ENCODE measurements around the gene ACOX2. TPM values are rescaled to one million over a fixed set of nuclear protein-coding genes. Genes with fewer than 3 reads are reported as not detected.
A peak's percentile ranks its signal among the peaks of the same experiment; 100 is the strongest.

Gene ACOX2
- polyA plus RNA-seq, 4 donors, result 34.9 to 45.1 (median 39.9) TPM

DNA sequence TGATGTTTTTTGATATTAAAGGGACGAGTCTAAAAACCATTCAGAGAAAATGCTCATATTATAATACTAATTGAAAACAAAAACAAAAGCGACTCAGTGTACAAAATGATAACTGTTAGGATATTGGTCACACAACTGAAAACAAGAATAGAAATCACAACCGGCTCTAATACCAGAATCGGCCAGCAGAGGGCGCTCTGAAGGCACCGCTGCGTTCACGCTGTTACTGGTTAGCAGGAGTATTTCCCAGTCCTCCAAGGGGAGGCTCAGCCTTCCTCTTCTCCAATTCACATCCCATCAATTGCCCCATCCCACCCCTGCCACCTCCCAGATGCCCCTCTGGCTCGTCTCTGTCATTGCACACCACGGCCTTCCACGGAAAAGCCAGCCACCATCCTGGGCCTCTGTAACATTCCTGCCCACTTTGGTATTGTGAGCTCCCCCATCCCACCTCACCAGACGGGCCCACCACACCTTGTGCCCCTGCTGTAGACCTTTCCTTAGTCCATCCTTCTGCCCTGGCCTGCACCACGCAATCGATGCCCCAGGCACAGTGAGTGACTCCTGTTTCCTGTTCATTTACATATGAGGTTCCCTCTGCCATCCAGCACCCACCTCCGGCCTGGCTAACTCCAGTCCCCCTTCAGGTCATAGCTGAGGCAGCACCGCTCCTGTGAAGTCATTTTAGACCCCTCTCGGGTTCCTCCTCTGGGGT is 31.7 kb upstream of the ACOX2 start:
- DNase-seq (ENCODE audit: low read depth in 4 of 4, low spot score in 2 of 4), result peak in 1 of 4 donors; percentile 68

- no peak for DNase-seq (ENCODE audit: low read depth in 4 of 4, low spot score in 2 of 4)
Observed at GRCh38 chr3:58567251-58567515, 30.2 kb upstream of the ACOX2 start.

DNA sequence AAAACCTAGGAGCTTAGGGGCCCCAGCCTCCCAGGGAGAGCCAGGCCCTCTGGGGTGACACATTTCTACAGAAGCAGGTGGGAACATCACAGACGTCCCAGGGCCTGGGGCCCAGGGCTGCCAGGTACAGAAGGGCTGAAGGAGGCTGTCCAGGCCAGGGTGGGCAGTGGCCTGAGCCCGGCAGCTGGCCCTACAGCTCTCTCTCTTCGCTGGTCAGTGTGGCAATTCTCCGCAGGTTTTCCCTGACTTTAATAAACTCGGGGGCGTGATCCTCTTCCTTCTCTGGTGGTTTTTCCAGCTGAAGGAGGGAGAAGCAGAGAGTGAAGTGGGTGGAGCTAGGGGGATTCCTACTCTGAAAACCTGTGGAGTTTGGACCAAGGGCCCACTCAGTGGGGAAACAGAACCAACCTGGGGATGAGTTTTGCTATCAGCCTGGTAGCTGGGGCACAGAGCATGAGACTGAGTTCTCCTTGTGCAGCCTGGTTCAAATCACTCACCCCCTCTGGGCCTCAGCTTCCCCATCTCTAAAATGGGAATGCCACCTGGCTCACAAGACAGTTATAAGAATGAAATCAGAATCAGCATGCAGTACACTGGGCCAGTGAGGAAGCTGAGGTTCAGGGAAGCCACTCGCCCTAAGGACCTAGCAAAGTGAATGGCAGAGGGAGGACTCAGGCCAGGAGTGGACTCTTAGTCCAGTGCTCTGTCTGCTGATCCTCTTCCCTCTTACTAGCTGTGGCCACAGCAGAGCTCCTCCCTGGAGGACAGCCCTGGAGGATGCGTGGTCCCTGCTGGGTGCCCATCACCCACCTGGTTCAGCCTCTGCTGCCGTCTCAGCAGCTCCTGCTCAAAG is 29.6 kb upstream of the ACOX2 start:
- no peak for DNase-seq (ENCODE audit: low read depth in 4 of 4, low spot score in 2 of 4)

GRCh38 chr3:58565621-58566397 is 28.8 kb upstream of the ACOX2 start:
- no peak for DNase-seq (ENCODE audit: low read depth in 4 of 4, low spot score in 2 of 4)

DNA sequence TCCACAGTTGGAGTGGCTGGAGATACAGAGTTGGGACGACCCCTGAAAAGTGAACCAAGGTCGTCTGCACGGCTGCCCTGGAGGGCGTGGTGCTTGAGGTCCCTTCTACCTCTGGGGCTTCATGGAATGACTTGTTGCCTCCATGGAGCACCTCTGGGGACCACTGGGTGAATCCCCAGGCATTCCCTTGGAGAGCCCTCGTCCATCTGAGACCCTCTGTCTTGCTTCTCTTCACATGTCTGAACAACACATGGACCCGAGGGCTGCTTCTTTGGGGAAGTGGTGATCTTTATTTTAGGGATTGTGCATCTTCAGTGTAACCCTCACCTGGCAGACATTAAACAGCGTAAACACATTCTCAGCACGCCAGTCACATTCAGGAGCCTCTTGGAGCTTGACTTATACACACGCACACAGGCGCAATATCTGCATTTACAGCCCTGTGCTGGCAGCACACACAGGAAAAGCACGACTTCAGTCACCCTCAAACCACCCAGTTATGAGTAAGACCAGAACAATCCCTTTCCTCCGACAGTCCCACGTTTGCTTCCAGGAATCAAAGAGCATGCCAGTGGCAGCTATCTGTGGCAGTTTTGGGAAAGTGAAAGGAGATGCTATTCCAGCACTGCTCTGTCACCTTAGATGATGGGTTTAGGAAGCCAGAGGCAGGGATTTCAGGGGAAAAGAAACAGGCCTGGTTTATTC is 27.6 kb upstream of the ACOX2 start:
- no peak for DNase-seq (ENCODE audit: low read depth in 4 of 4, low spot score in 2 of 4)

DNA sequence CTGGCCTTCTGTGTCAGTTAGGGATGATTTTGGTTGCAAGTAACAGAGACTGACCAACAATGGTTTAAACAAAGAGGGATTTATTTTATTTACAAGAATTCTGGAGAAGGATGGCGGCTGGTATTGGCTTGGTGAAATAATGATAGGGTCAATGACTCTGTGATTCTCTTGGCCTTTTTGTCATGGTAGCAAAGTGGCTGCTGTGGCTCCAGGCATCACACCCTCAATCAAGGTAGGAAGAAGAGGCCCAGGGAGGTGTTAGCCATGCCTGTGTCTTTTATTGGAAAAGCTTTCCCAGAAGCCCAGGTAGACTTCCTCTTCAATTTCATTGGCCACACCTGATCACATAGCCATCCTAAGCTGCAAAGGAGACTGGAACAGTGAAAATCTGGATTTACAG is 27.1 kb upstream of the ACOX2 start:
- DNase-seq (ENCODE audit: low read depth in 4 of 4, low spot score in 2 of 4), result no peak

- no peak for DNase-seq (ENCODE audit: low read depth in 4 of 4, low spot score in 2 of 4)
Observed at GRCh38 chr3:58563386-58564035, 26.5 kb upstream of the ACOX2 start.

- DNase-seq (ENCODE audit: low read depth in 4 of 4, low spot score in 2 of 4), result no peak
Observed at GRCh38 chr3:58562498-58562897, 25.5 kb upstream of the ACOX2 start.

DNA sequence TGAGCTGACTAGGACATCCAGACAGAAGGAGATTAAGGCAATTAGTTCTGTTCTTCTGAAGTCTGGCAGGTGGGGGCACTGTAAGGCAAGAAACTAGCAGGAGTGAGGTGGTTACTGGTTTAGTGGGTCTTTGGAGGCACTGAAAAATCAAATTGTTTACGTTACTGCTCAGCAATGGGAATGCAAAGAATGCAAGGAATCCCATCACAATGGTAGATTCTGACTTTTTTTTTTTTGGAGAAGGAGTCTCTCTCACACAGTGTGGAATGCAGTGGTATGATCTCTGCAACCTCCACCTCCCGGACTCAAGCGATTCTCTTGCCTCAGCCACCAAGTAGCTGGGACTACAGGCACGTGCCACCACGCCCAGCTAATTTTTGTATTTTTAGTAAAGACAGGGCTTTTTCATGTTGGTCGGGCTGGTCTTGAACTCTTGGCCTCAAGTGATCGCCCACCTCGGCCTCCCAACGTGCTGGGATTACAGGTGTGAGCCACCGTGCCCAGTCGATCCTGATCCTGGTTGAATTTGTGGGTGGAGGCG is 23.9 kb upstream of the ACOX2 start:
- DNase-seq (ENCODE audit: low read depth in 4 of 4, low spot score in 2 of 4), result no peak

GRCh38 chr3:58559586-58559985 is 22.6 kb upstream of the ACOX2 start:
- no peak for DNase-seq (ENCODE audit: low read depth in 4 of 4, low spot score in 2 of 4)

- no peak for DNase-seq (ENCODE audit: low read depth in 4 of 4, low spot score in 2 of 4)
Observed at GRCh38 chr3:58557491-58557890, 20.5 kb upstream of the ACOX2 start.

GRCh38 chr3:58556761-58557221 is 19.8 kb upstream of the ACOX2 start:
- no peak for DNase-seq (ENCODE audit: low read depth in 4 of 4, low spot score in 2 of 4)

GRCh38 chr3:58556001-58556400 is 19.0 kb upstream of the ACOX2 start:
- no peak for DNase-seq (ENCODE audit: low read depth in 4 of 4, low spot score in 2 of 4)

- no peak for DNase-seq (ENCODE audit: low read depth in 4 of 4, low spot score in 2 of 4)
Observed at GRCh38 chr3:58555203-58555602, 18.2 kb upstream of the ACOX2 start.

- DNase-seq (ENCODE audit: low read depth in 4 of 4, low spot score in 2 of 4), result no peak
Observed at GRCh38 chr3:58553003-58553402, 16.0 kb upstream of the ACOX2 start.

- DNase-seq (ENCODE audit: low read depth in 4 of 4, low spot score in 2 of 4), result no peak
Observed at GRCh38 chr3:58551636-58552180, 14.7 kb upstream of the ACOX2 start.

- no peak for DNase-seq (ENCODE audit: low read depth in 4 of 4, low spot score in 2 of 4)
Observed at GRCh38 chr3:58544541-58544940, 7.6 kb upstream of the ACOX2 start.

GRCh38 chr3:58540176-58540858 is 3.3 kb upstream of the ACOX2 start:
- DNase-seq (ENCODE audit: low read depth in 4 of 4, low spot score in 2 of 4), result no peak

- DNase-seq (ENCODE audit: low read depth in 4 of 4, low spot score in 2 of 4), result no peak
Observed at GRCh38 chr3:58539626-58540025, 2.6 kb upstream of the ACOX2 start.

Data from left renal cortex interstitium (tissue), 4 donors.